NT2/D1 (cell line): ENCODE results near the gene SCAANT1.

Source experiments
- DNase-seq: peaks from one replicate; pipeline ENCODE4 v3.0.0-alpha.2; 2011; ENCODE audit warnings: low read depth, low spot score
- H3K27me3 ChIP-seq: 2 replicates; pipeline ENCODE4 v1.6.0; 2011; ENCODE audit warnings: mild to moderate bottlenecking; ENCODE audit not compliant: insufficient read length, insufficient read depth
- H3K36me3 ChIP-seq: 2 replicates; pipeline ENCODE4 v1.6.1; 2011; ENCODE audit warnings: mild to moderate bottlenecking, low read length, mixed read lengths; ENCODE audit not compliant: insufficient read depth, insufficient read length
- H3K4me1 ChIP-seq: 2 replicates; pipeline ENCODE4 v1.5.1; 2011; ENCODE audit not compliant: insufficient read depth, insufficient read length
- H3K4me3 ChIP-seq: 2 replicates; pipeline ENCODE4 v1.5.1; 2011; ENCODE audit warnings: low read depth; ENCODE audit not compliant: insufficient read length
- H3K9ac ChIP-seq: 2 replicates; pipeline ENCODE4 v1.6.0; 2011; ENCODE audit warnings: low read depth; ENCODE audit not compliant: insufficient read length
- H3K9me3 ChIP-seq: 2 replicates; pipeline ENCODE4 v1.5.1; 2011; ENCODE audit warnings: mild to moderate bottlenecking, low read length; ENCODE audit not compliant: insufficient read depth
- SUZ12 ChIP-seq: IDR thresholded peaks from 2 replicates; pipeline ENCODE4 v1.6.1; 2011; ENCODE audit not compliant: insufficient read length, insufficient read depth; ENCODE audit errors: extremely low read depth
- YY1 ChIP-seq: IDR thresholded peaks from 2 replicates; pipeline ENCODE4 v1.6.1; 2011; ENCODE audit not compliant: insufficient read length, insufficient read depth
- ZNF274 ChIP-seq: IDR thresholded peaks from 2 replicates; pipeline ENCODE4 v1.6.1; 2011; ENCODE audit warnings: mild to moderate bottlenecking, low read depth, low read length

SCAANT1 gene

DNA sequence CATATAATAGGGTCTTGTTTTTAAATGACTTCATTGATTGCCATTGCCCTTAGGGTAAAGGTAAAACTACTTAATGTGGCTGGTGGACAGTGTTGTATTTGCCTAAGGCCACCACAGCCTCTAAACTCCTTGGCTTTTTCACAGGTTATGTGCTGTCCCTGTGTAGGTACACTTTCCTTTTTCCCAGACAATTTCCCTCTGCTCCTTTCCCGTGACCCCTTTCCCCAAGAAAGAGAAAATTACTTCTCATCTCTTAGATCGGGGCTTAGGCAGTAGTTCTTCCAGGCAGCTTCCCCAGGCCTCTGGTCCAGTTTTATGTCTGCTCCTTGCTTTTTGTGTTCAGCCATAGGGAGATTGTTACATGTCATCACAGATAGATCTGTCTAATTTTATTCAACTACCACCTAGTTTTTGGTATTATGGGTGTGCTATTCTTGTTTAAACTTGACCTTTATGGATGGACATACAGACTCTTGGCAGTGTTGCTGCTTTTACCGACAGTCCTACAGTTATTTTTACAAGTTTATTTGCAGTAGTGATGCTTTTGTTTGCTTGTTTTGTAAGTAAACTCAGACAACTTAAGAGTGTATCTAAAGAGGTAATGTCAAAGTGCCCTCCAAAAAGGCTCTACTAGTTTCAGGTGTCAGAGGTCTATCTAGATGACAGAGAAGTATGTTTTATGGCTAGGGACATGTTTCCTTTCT lies 20.5 kb upstream of the SCAANT1 start:
- Histone ChIP-seq H3K4me3 (no peak overlapping the region), H3K36me3 (peaks cover 11% of the 10 kb centered on the region), H3K4me1 (no peaks in the 10 kb centered on the region), H3K27me3 (no peaks in the 10 kb centered on the region), H3K9me3 (no peaks in the 10 kb centered on the region), H3K9ac (no peak overlapping the region)
- TF ChIP-seq SUZ12 (no peak), ZNF274 (no peak), YY1 (no peak)
- DNase-seq: no peak

DNA sequence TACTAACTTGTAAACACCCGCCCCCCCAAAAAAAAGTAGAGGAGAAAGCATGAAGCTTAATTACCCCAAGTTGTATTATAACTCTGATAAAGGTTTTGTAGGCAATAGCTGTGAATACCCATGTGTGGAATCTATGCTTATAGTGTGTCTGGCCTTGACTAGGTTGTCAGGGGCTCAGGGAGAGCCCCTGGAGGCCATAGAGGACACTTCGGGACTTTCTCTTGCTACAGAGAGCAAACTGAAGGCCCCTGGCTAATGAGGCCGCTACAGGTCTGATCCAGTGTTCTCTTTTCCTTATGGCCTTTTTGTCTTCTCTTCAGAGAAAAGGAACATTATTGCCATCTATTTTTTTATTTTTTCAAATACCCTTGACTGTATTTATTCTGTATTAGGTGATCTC lies 19.1 kb upstream of the SCAANT1 start:
- Histone ChIP-seq H3K4me3 (no peak overlapping the region), H3K27me3 (no peaks in the 10 kb centered on the region), H3K9me3 (no peaks in the 10 kb centered on the region), H3K4me1 (no peaks in the 10 kb centered on the region), H3K36me3 (peaks cover 15% of the 10 kb centered on the region), H3K9ac (no peak overlapping the region)
- TF ChIP-seq ZNF274 (no peak), SUZ12 (no peak), YY1 (no peak)
- no peak for DNase-seq

DNA sequence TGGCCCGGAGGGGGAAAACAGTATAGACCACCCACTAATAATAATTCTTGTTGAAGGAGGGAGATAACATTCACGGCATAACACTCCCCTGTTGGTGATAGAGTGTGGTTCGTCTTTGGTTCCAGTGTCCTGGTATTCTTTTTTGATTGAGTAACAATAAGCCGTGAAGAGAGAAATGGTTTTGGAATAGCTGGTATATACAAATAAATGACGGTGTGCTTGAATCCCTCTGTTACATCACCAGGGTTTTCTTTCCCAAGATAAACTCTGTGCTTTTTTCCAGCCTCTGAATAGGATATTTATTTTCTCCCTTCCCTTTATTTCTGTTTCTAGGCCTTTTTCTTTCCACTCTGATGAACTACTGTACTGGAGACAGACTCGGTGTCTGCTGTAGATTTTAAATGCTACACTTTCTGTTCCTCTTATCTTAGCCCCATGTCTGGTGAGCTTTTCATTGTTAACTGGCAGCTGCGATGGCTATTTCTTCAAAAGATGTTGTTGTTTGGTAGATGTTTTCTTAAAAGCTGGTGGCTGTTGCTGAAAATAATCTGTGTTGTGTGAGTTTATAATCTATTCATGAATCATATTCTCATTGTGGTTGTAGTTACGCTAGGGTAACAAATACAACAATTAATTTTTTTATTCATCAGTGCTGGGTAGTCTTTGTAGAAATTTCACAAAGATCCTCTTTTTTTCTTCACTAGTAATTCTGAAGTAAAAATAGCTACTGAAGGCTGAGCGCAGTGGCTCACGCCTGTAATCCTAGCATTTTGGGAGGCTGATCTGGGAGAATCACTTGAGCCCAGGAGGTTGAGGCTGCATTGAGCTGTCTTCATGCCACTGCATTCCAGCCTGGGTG lies 15.5 kb upstream of the SCAANT1 start:
- H3K36me3 ChIP-seq: peaks cover 40% of the 10 kb centered on the region
- H3K4me1 ChIP-seq: no peaks in the 10 kb centered on the region
- TF ChIP-seq YY1 (no peak), SUZ12 (no peak), ZNF274 (no peak)
- no peaks in the 10 kb centered on the region for H3K9me3 ChIP-seq
- no peak overlapping the region for H3K4me3 ChIP-seq
- no peak overlapping the region for H3K9ac ChIP-seq
- H3K27me3 ChIP-seq: no peaks in the 10 kb centered on the region
- DNase-seq: no peak

DNA sequence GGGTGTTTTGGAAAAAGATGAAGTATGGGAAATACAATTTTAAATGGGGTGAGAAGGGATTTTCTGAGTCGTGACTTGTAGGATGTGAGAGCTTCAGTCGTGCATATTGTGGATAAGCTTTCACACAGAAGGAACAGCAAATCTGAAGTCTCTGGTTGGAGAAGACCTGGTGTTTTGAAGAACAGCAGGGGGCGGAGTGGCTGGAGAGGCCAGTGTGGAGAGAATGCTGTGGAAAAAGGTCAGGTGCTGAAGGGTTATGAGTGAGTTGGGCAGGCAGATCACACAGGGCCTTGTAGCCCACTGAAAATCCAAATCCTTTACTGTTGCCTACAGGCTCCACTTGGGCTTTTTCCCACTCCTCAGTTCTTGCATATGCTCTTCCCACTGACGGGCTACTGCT lies 14.1 kb upstream of the SCAANT1 start:
- no peak for DNase-seq
- Histone ChIP-seq H3K9ac (no peak overlapping the region), H3K36me3 (peaks cover 48% of the 10 kb centered on the region), H3K27me3 (no peaks in the 10 kb centered on the region), H3K4me1 (no peaks in the 10 kb centered on the region), H3K4me3 (no peak overlapping the region), H3K9me3 (no peaks in the 10 kb centered on the region)
- TF ChIP-seq YY1 (no peak), SUZ12 (no peak), ZNF274 (no peak)

DNA sequence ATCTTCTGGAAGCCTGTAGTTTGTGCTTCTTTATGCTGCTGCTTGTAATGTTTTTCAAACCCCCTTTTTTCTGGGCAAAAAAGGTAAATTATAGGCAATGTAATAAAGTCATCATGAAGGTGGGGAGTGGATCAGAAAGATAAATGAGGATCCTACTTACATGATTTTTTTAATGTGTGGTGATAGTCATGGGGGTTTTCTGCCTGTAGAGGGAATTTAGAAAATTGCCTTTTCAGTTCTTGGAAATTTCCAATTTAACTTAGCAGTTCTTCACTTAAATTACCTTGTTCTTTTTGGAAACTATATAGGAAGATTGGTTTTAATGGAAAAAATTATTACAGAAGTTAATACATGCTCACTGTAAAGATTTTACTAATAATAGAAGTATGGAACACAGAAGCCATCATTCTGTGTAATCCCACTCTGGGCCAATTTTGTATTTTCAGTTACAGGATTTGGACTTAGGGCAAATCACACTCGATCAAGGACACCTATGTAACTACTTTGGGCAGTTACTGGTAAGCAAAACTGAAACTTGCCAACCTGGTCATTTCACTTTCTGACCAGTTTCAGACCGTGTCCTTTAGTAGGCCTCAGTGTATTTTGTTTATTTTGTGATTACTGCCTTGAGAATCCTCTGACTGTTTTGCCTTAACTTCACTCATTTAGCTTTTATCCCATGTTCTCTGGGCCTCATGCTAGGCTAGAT lies 10.5 kb upstream of the SCAANT1 start:
- Histone ChIP-seq H3K9me3 (no peaks in the 10 kb centered on the region), H3K4me3 (no peak overlapping the region), H3K27me3 (no peaks in the 10 kb centered on the region), H3K4me1 (no peaks in the 10 kb centered on the region), H3K36me3 (peaks cover 74% of the 10 kb centered on the region), H3K9ac (no peak overlapping the region)
- no peak for DNase-seq
- TF ChIP-seq ZNF274 (no peak), YY1 (no peak), SUZ12 (no peak)

DNA sequence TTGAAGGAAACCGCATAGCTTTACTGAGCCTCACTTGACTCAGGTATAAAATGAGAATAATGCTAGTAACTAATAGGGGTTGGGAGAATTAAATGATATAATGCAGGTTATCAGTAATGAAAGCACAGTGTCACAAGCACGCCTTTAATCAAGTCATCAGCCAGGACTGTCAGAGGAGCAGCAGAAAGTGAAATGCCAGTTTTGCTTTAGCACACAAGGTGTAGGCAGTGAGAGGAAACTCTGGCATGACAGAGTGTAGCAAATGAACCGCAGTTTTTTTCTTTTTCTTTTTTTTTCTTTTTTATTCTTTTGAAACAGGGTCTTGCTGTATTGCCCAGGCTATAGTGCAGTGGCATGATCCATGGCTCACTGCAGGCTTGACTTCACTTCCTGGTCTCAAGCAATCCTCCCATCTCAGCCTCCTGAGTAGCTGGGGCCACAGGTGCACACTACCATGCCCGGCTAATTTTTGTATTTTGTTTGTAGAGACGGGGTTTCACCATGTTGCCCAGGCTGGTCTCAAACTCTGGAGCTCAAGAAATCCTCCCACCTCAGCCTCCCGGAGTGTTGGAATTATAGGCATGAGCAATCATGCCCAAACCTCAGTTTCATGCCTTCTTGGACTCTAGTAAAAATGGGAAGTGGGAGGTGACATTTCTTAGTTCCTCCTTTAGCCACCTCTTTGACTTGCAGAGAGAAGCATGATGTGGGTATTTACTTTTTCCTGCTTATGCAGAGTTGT lies 9.7 kb upstream of the SCAANT1 start:
- Histone ChIP-seq H3K4me3 (no peak overlapping the region), H3K4me1 (no peaks in the 10 kb centered on the region), H3K9me3 (no peaks in the 10 kb centered on the region), H3K9ac (no peak overlapping the region), H3K27me3 (no peaks in the 10 kb centered on the region), H3K36me3 (peaks cover 81% of the 10 kb centered on the region)
- no peak for DNase-seq
- TF ChIP-seq YY1 (no peak), SUZ12 (no peak), ZNF274 (no peak)

DNA sequence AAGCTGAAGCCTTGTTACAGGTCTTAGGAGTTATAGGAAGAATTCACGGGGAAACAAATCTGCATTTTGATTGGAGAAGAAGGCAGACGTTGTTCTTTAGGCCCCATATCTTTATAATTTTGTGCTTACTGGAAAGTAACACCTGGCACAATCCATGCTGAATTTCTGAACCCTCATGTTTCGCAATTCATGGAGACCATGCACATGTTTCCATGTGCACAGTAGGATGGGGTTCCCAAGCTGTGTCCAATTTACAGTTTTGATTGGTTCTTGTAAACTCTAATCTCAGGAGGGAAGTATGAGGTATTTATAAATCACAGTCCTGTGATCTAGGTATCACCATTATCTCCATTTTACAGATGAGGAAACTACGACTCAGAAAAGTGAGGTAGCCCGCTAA lies 7.8 kb upstream of the SCAANT1 start:
- Histone ChIP-seq H3K27me3 (no peaks in the 10 kb centered on the region), H3K36me3 (peaks cover 84% of the 10 kb centered on the region), H3K4me3 (no peak overlapping the region), H3K4me1 (no peaks in the 10 kb centered on the region), H3K9ac (no peak overlapping the region), H3K9me3 (no peaks in the 10 kb centered on the region)
- no peak for DNase-seq
- no peak for TF ChIP-seq SUZ12
- TF ChIP-seq YY1: no peak
- TF ChIP-seq ZNF274: no peak
